Smooth muscle cell (in vitro differentiated cells): ENCODE data around the gene TBC1D22A. TPM values are rescaled to one million over a fixed set of nuclear protein-coding genes. Genes with fewer than 3 reads are reported as not detected.

Experiments
- DNase-seq: peaks from one replicate; lab custom pipeline; 2025; ENCODE audit not compliant: unreplicated experiment; lab: John Stamatoyannopoulos, UW
- H2AFZ ChIP-seq: fragments of 200-600 bp; sonication (generic); 2 replicates; pipeline ENCODE4 v1.6.0; 2016; ENCODE audit warnings: antibody characterized with exemption, low read depth, mild to moderate bottlenecking
- H3F3A ChIP-seq: fragments of 200-600 bp; sonication (generic); 2 replicates; pipeline ENCODE4 v1.6.0; 2017; ENCODE audit warnings: antibody characterized with exemption, low read depth
- H3K27ac ChIP-seq: fragments of 200-600 bp; sonication (generic); 2 replicates; pipeline ENCODE4 v1.5.1; 2016; ENCODE audit warnings: low read depth, mild to moderate bottlenecking
- H3K27me3 ChIP-seq: fragments of 200-600 bp; sonication (generic); 2 replicates; pipeline ENCODE4 v1.6.1; 2016; ENCODE audit warnings: low read depth, mild to moderate bottlenecking
- H3K36me3 ChIP-seq: fragments of 200-600 bp; sonication (generic); 2 replicates; pipeline ENCODE4 v1.5.1; 2016; ENCODE audit warnings: low read depth
- H3K4me1 ChIP-seq: fragments of 200-600 bp; sonication (generic); 2 replicates; pipeline ENCODE4 v1.5.1; 2016; ENCODE audit warnings: low read depth
- H3K4me2 ChIP-seq: fragments of 200-600 bp; sonication (generic); 2 replicates; pipeline ENCODE4 v1.6.0; 2016; ENCODE audit warnings: mild to moderate bottlenecking
- H3K4me3 ChIP-seq: fragments of 200-600 bp; sonication (generic); 2 replicates; pipeline ENCODE4 v1.5.1; 2016; ENCODE audit warnings: mild to moderate bottlenecking
- H3K79me2 ChIP-seq: fragments of 200-600 bp; sonication (generic); 2 replicates; pipeline ENCODE4 v1.6.0; 2016; ENCODE audit warnings: low read depth, mild to moderate bottlenecking
- H3K9ac ChIP-seq: fragments of 200-600 bp; sonication (generic); 2 replicates; pipeline ENCODE4 v1.6.0; 2016; ENCODE audit warnings: low read depth
- H3K9me3 ChIP-seq: fragments of 200-600 bp; sonication (generic); replicated peaks from 2 replicates; pipeline ENCODE4 v1.5.1; 2016; ENCODE audit warnings: low read depth
- H4K20me1 ChIP-seq: fragments of 200-600 bp; sonication (generic); 2 replicates; pipeline ENCODE4 v1.6.0; 2016; ENCODE audit warnings: low read depth
- CTCF ChIP-seq: fragments of 200-600 bp; sonication (generic); IDR thresholded peaks from 2 replicates; pipeline ENCODE4 v1.5.1; 2017; ENCODE audit warnings: borderline replicate concordance, mild to moderate bottlenecking, antibody characterized with exemption; ENCODE audit not compliant: insufficient read depth, poor library complexity, severe bottlenecking
- WGBS: methylation state at CpG from one replicate; pipeline ENCODE4 v1.1.7; 2016; ENCODE audit warnings: low lambda C conversion rate; 5-methylcytosine and 5-hydroxymethylcytosine counted together
- polyA plus RNA-seq: library from polyadenylated mRNA; unstranded; fragments of >200 nt; fragmentation: Nextera tagmentation; extraction: Ambion mirVana; gene quantifications from 2 replicates; pipeline ENCODE4 v1.2.1, GENCODE V29; 2016
- total RNA-seq: library from RNA; depleted of rRNA; stranded (reverse); fragments of >200 nt; gene quantifications from 2 replicates; pipeline ENCODE4 v1.2.3, GENCODE V29; 2014

Gene TBC1D22A
- total and polyA plus RNA-seq, 2 experiments from 2014 or later = 12.5 to 14.4 TPM

GRCh38 chr22:47151490-47151889 lies 389.0 kb downstream of the TBC1D22A start:
- H3K4me1 ChIP-seq = no peaks in the 10 kb centered on the region
- DNase-seq = no peak
- H3K4me3 ChIP-seq = no peak overlapping the region
- no peak overlapping the region for H3K27ac ChIP-seq
- no peaks in the 10 kb centered on the region for H3K79me2 ChIP-seq
- no peaks in the 10 kb centered on the region for H3K27me3 ChIP-seq
- no peak overlapping the region for H2AFZ ChIP-seq
- no peak overlapping the region for H3K4me2 ChIP-seq
- H4K20me1 ChIP-seq = no peaks in the 10 kb centered on the region
- H3K9me3 ChIP-seq = no peaks in the 10 kb centered on the region
- no peak overlapping the region for H3K9ac ChIP-seq
- no peaks in the 10 kb centered on the region for H3F3A ChIP-seq
- 81% methylated on average over 10 of the region's 10 CpGs for WGBS
- no peaks in the 10 kb centered on the region for H3K36me3 ChIP-seq
- TF ChIP-seq CTCF = no peak

GRCh38 chr22:47152236-47152635 lies 389.8 kb downstream of the TBC1D22A start:
- Histone ChIP-seq H2AFZ (no peak overlapping the region), H3K27me3 (no peaks in the 10 kb centered on the region), H3K36me3 (no peaks in the 10 kb centered on the region), H3K9me3 (no peaks in the 10 kb centered on the region), H3K79me2 (no peaks in the 10 kb centered on the region), H4K20me1 (no peaks in the 10 kb centered on the region), H3K4me3 (no peak overlapping the region), H3F3A (no peaks in the 10 kb centered on the region), H3K4me1 (no peaks in the 10 kb centered on the region), H3K9ac (no peak overlapping the region), H3K4me2 (no peak overlapping the region), H3K27ac (no peak overlapping the region)
- WGBS = 97% methylated on average over 16 of the region's 17 CpGs
- TF ChIP-seq CTCF = no peak
- DNase-seq = no peak

- no peak for TF ChIP-seq CTCF
- no peaks in the 10 kb centered on the region for H3K36me3 ChIP-seq
- H3K9me3 ChIP-seq = no peaks in the 10 kb centered on the region
- H3F3A ChIP-seq = no peaks in the 10 kb centered on the region
- H3K27ac ChIP-seq = no peak overlapping the region
- H3K27me3 ChIP-seq = no peaks in the 10 kb centered on the region
- H3K9ac ChIP-seq = no peak overlapping the region
- DNase-seq = no peak
- no peaks in the 10 kb centered on the region for H3K79me2 ChIP-seq
- H3K4me1 ChIP-seq = no peaks in the 10 kb centered on the region
- WGBS = 61% methylated on average over 6 of the region's 6 CpGs
- H4K20me1 ChIP-seq = no peaks in the 10 kb centered on the region
- no peak overlapping the region for H3K4me3 ChIP-seq
- no peak overlapping the region for H2AFZ ChIP-seq
- H3K4me2 ChIP-seq = no peak overlapping the region
Measured at GRCh38 chr22:47152938-47153337, 390.5 kb downstream of the TBC1D22A start.

GRCh38 chr22:47153854-47154525 lies 391.5 kb downstream of the TBC1D22A start:
- no peaks in the 10 kb centered on the region for H3K36me3 ChIP-seq
- no peak overlapping the region for H3K4me2 ChIP-seq
- DNase-seq = no peak
- H3K27ac ChIP-seq = no peak overlapping the region
- H3F3A ChIP-seq = no peaks in the 10 kb centered on the region
- H3K9me3 ChIP-seq = no peaks in the 10 kb centered on the region
- H3K4me3 ChIP-seq = no peak overlapping the region
- no peaks in the 10 kb centered on the region for H3K27me3 ChIP-seq
- H3K9ac ChIP-seq = no peak overlapping the region
- H2AFZ ChIP-seq = no peak overlapping the region
- TF ChIP-seq CTCF = no peak
- 92% methylated on average over 20 of the region's 23 CpGs for WGBS
- H3K4me1 ChIP-seq = no peaks in the 10 kb centered on the region
- H3K79me2 ChIP-seq = no peaks in the 10 kb centered on the region
- no peaks in the 10 kb centered on the region for H4K20me1 ChIP-seq
